PC-3 (cell line): ENCODE measurements around the gene ALG1. TPM values are rescaled to one million over a fixed set of nuclear protein-coding genes. Genes with fewer than 3 reads are reported as not detected.
A peak's percentile ranks its signal among the peaks of the same experiment; 100 is the strongest.
"Not testable (repeated sequence)": the region's sequence is repeated elsewhere in the genome, so short reads cannot be mapped to it uniquely, and the experiment has no call there.

Source experiments
- ATAC-seq: fragments of 200-7000 bp; cut with Tn5 transposase; 2 replicates; pipeline ENCODE4 v1.9.1; 2020; ENCODE audit warnings: mild to moderate bottlenecking, moderate library complexity
- BruUV-seq: library from RNA; stranded (reverse); fragments of 400-500 nt; replicated peaks from 2 replicates; lab custom pipeline; 2021; lab: Mats Ljungman, UMichigan
- CTCF ChIA-PET: fragments of 300-600 bp; sonication (Branson Sonifier 250); formaldehyde crosslinking; loops from one replicate; lab custom pipeline; 2022; ENCODE audit warnings: antibody characterized with exemption; lab: Charles Lee
- POLR2A ChIA-PET: fragments of 300-600 bp; sonication (Branson Sonifier 250); formaldehyde crosslinking; loops from one replicate; lab custom pipeline; 2022; ENCODE audit warnings: antibody characterized with exemption; ENCODE audit not compliant: unreplicated experiment; lab: Charles Lee
- DNase-seq: peaks from one replicate; pipeline ENCODE4 v3.0.0-alpha.2; 2015
- H2AFZ ChIP-seq: fragments of 300-600 bp; sonication (generic); 2 replicates; pipeline ENCODE4 v1.6.0; 2016; ENCODE audit warnings: antibody characterized with exemption, low read length
- H3F3A ChIP-seq: fragments of 300-600 bp; sonication (generic); one replicate; pipeline ENCODE4 v1.6.0; 2017; ENCODE audit warnings: antibody characterized with exemption, low read length, control low read depth, mild to moderate bottlenecking; ENCODE audit not compliant: unreplicated experiment
- H3K27ac ChIP-seq: fragments of 300-600 bp; sonication (generic); 2 replicates; pipeline ENCODE4 v1.5.1; 2016; ENCODE audit warnings: mild to moderate bottlenecking, low read length
- H3K27me3 ChIP-seq: fragments of 300-600 bp; sonication (generic); 2 replicates; pipeline ENCODE4 v1.6.1; 2016; ENCODE audit warnings: low read length, mixed read lengths
- H3K36me3 ChIP-seq: fragments of 300-600 bp; sonication (generic); 2 replicates; pipeline ENCODE4 v1.6.1; 2016; ENCODE audit warnings: low read depth, mixed run types, low read length, mixed read lengths
- H3K4me1 ChIP-seq: fragments of 300-600 bp; sonication (generic); 2 replicates; pipeline ENCODE4 v1.5.1; 2016; ENCODE audit warnings: low read length; ENCODE audit not compliant: insufficient read depth
- H3K4me2 ChIP-seq: fragments of 300-600 bp; sonication (generic); 2 replicates; pipeline ENCODE4 v1.6.0; 2016; ENCODE audit warnings: low read length
- H3K4me3 ChIP-seq: fragments of 300-600 bp; sonication (generic); 2 replicates; pipeline ENCODE4 v1.5.1; 2016; ENCODE audit warnings: mild to moderate bottlenecking, low read length, mixed read lengths
- H3K79me2 ChIP-seq: fragments of 300-600 bp; sonication (generic); 2 replicates; pipeline ENCODE4 v1.6.1; 2017; ENCODE audit warnings: low read length, mixed read lengths
- H3K9ac ChIP-seq: fragments of 300-600 bp; sonication (generic); 2 replicates; pipeline ENCODE4 v1.6.0; 2016; ENCODE audit warnings: mild to moderate bottlenecking, low read length
- H3K9me2 ChIP-seq: fragments of 300-600 bp; sonication (generic); replicated peaks from 2 replicates; pipeline ENCODE4 v1.6.1; 2016; ENCODE audit warnings: mixed run types, low read length, mixed read lengths
- H3K9me3 ChIP-seq: fragments of 300-600 bp; sonication (generic); 2 replicates; pipeline ENCODE4 v1.6.1; 2016; ENCODE audit warnings: low read length, mixed read lengths
- H4K20me1 ChIP-seq: fragments of 300-600 bp; sonication (generic); 2 replicates; pipeline ENCODE4 v1.6.1; 2016; ENCODE audit warnings: low read length, mixed read lengths
- EZH2 ChIP-seq: fragments of 300-600 bp; sonication (generic); IDR thresholded peaks from one replicate; pipeline ENCODE4 v1.6.1; 2017; ENCODE audit warnings: antibody characterized with exemption, mild to moderate bottlenecking, low read length; ENCODE audit not compliant: unreplicated experiment
- EZH2phosphoT487 ChIP-seq: fragments of 300-600 bp; sonication (generic); IDR thresholded peaks from 2 replicates; pipeline ENCODE4 v1.6.1; 2018; ENCODE audit warnings: mild to moderate bottlenecking, antibody characterized with exemption, low read length, borderline replicate concordance
- intact Hi-C: fragments of 100-400 bp; cut with micrococcal nuclease; formaldehyde crosslinking; loops from 2 replicates; pipeline ENCODE4 v1.9.0; 2023
- total RNA-seq: library from RNA; depleted of rRNA; stranded (reverse); fragments of >200 nt; gene quantifications from 2 replicates; pipeline ENCODE4 v1.2.3, GENCODE V29; 2014
- TF ChIP-seq, protein P1 (sequence below): fragments of 300-600 bp; sonication (generic); conservative IDR thresholded peaks from 2 replicates; pipeline ENCODE4 v1.5.1; 2017; ENCODE audit warnings: antibody characterized with exemption, low read depth, mild to moderate bottlenecking, low read length

The ALG1 gene
- total RNA-seq, 1 experiment from 2014 or later = 29.7 TPM

DNA sequence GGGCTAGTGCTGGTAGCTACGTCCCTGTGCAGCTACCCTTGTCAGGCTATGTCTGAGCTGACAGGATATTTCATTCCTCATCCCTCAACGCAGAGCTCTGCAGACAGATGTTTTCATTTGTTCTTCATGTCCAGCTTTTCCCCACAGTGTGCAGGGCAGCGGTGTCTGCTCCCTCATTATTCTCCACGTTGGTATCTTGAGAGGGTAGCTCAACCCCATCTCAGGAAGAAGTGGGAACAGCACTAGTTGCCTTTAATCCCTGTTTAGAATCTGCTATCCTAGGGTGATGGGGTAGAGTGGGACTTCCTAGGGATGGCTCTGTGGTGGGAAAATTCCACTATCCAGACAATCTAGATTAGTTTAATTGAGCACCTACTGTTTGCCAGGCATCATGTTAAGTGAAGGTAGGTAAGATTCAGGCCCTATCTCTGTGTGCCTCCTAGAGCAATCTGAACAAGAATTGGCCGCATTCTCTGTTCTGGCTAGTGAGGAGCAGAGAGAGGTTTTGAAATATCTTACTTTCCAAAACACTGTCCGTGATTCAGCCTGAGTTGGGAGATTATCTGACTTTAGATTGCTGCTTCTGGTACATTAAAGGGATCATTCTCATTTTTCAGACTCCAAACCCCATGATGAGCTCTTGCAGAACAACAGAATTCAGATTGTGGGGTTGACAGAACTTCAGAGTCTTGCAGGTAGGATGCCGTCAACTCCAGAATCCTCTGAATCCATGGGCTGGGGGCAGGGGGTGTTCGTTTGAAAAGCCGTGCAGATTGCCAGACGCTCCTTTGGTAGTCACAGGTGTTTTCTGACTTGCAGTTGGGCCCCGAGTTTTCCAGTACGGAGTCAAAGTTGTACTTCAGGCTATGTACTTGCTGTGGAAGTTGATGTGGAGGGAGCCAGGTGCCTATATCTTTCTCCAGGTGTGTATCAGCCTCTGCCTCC is 963 bp downstream of the ALG1 start:
- ChIA-PET CTCF (no interaction called here), POLR2A (interaction anchor here (0.6 kb wide), 1 partner anchor 12 kb away, joined by 10 read pairs; no protein-coding TSS in a partner anchor)
- Histone ChIP-seq H3K4me2 (peak overlapping the region; percentile 86), H3K9ac (peak overlapping the region; percentile 81), H3K27ac (0 out of 2 replicates have a peak overlapping the region, but pooled peaks have one; percentile 11), H3K4me1 (peaks cover 16% of the 10 kb centered on the region), H4K20me1 (no peaks in the 10 kb centered on the region), H3K9me2 (no peaks in the 10 kb centered on the region), H3K4me3 (peak overlapping the region; percentile 78), H3F3A (no peaks in the 10 kb centered on the region), H3K9me3 (no peaks in the 10 kb centered on the region), H3K36me3 (no peaks in the 10 kb centered on the region), H3K27me3 (no peaks in the 10 kb centered on the region), H3K79me2 (peaks cover 17% of the 10 kb centered on the region), H2AFZ (peak overlapping the region; percentile 95)
- intact Hi-C loops = no loop called here
- TF ChIP-seq, protein P1, sequence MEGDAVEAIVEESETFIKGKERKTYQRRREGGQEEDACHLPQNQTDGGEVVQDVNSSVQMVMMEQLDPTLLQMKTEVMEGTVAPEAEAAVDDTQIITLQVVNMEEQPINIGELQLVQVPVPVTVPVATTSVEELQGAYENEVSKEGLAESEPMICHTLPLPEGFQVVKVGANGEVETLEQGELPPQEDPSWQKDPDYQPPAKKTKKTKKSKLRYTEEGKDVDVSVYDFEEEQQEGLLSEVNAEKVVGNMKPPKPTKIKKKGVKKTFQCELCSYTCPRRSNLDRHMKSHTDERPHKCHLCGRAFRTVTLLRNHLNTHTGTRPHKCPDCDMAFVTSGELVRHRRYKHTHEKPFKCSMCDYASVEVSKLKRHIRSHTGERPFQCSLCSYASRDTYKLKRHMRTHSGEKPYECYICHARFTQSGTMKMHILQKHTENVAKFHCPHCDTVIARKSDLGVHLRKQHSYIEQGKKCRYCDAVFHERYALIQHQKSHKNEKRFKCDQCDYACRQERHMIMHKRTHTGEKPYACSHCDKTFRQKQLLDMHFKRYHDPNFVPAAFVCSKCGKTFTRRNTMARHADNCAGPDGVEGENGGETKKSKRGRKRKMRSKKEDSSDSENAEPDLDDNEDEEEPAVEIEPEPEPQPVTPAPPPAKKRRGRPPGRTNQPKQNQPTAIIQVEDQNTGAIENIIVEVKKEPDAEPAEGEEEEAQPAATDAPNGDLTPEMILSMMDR = no peak
- TSS peak; percentile 55 for BruUV-seq
- ATAC-seq (no peak; the same call in 1 of the 2 replicates), DNase-seq (no peak)

DNA sequence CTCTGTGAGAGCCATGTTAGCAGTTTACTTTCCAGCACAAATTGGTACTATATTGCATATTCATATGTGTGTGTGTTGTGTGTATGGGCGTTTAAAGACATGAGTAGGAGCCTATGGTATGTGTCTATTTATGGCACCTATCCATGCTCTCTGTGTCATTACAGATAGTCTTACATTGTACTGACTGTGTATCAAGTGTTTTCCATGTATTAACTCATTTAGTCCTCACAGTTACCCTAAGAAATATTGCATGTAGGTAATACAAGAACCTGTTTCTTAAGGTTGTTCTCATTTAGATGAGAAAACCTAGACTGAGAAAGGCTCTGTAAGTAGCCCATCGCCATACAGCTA is 1.6 kb downstream of the ALG1 start:
- peaks cover 16% of the 10 kb centered on the region for H3K4me1 ChIP-seq
- no peak overlapping the region for H3K27ac ChIP-seq
- no TSS peak for BruUV-seq
- no peaks in the 10 kb centered on the region for H3K9me2 ChIP-seq
- ChIA-PET POLR2A (interaction anchor here (0.7 kb wide), 1 partner anchor 24 kb away, joined by 8 read pairs; the partner anchor contains the start of gene EEF2KMT), CTCF (no interaction called here)
- H4K20me1 ChIP-seq = no peaks in the 10 kb centered on the region
- H3K79me2 ChIP-seq = peaks cover 17% of the 10 kb centered on the region
- H3F3A ChIP-seq = no peaks in the 10 kb centered on the region
- no peaks in the 10 kb centered on the region for H3K9me3 ChIP-seq
- ATAC-seq (0 out of 2 replicates have a peak, but pooled peaks have one; percentile 18), DNase-seq (peak; percentile 15)
- intact Hi-C loops = no loop called here
- H3K36me3 ChIP-seq = no peaks in the 10 kb centered on the region
- TF ChIP-seq EZH2phosphoT487 (no peak), EZH2 (no peak)
- TF ChIP-seq, protein P1 = no peak
- H3K9ac ChIP-seq = no peak overlapping the region
- peak overlapping the region; percentile 86; the same call in 1 of the 2 replicates for H3K4me2 ChIP-seq
- no peaks in the 10 kb centered on the region for H3K27me3 ChIP-seq
- 0 out of 2 replicates have a peak overlapping the region, but pooled peaks have one; percentile 78 for H3K4me3 ChIP-seq
- H2AFZ ChIP-seq = no peak overlapping the region

GRCh38 chr16:5073771-5074170 is 2.1 kb downstream of the ALG1 start:
- H4K20me1 ChIP-seq, DNase-seq, H3K4me3 ChIP-seq, ATAC-seq, H3K27ac ChIP-seq, H3K36me3 ChIP-seq, H3K27me3 ChIP-seq, H3K9me2 ChIP-seq, H3K9me3 ChIP-seq, H3F3A ChIP-seq, H3K9ac ChIP-seq, CTCF ChIA-PET, H2AFZ ChIP-seq, intact Hi-C loops, BruUV-seq, H3K4me2 ChIP-seq: not testable (repeated sequence)
- Histone ChIP-seq H3K4me1 (peaks cover 16% of the 10 kb centered on the region), H3K79me2 (peaks cover 17% of the 10 kb centered on the region)
- POLR2A ChIA-PET = interaction anchor here (0.7 kb wide), 1 partner anchor 24 kb away, joined by 8 read pairs; the partner anchor contains the start of gene EEF2KMT
